C4-2B (cell line): ENCODE measurements around the gene IFI16.

Experiments used
- CTCF ChIP-seq: fragments of 450-650 bp; conservative IDR thresholded peaks from 2 replicates; pipeline ENCODE4 v1.5.1; 2017; ENCODE audit warnings: mild to moderate bottlenecking
- ZFX ChIP-seq: fragments of 450-650 bp; IDR thresholded peaks from 2 replicates; pipeline ENCODE4 v1.6.1; 2017

DNA sequence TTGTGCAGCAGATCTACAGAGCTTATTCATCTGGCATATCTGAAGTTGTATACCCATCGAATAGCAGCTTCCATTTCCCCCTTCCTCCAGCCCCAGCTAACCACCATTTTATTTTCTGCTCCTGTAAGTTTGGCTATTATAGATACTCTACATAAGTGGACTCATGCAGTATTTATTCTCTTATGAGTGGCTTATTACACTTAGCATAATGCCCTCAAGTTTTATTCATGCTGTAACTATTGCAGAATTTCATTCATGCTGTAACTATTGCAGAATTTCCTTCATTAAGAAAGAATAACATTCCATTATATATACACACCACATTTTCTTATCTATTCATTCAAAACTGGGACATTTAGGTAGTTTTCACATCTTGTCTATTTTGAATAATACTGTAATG is 30.5 kb upstream of the IFI16 start:
- no peak for TF ChIP-seq CTCF
- no peak for TF ChIP-seq ZFX
